Hepatocyte (in vitro differentiated cells): ENCODE results near the gene ARHGAP42. TPM values are rescaled to one million over a fixed set of nuclear protein-coding genes. Genes with fewer than 3 reads are reported as not detected.
A peak's percentile ranks its signal among the peaks of the same experiment; 100 is the strongest.

ENCODE experiments used
- DNase-seq: peaks from one replicate; pipeline ENCODE4 v3.0.0-alpha.2; 2016; ENCODE audit warnings: low spot score
- H2AFZ ChIP-seq: fragments of 200-600 bp; sonication (generic); 2 replicates; pipeline ENCODE4 v1.6.0; 2016; ENCODE audit warnings: antibody characterized with exemption, mild to moderate bottlenecking
- H3K27ac ChIP-seq: fragments of 200-600 bp; sonication (generic); 2 replicates; pipeline ENCODE4 v1.5.1; 2016; ENCODE audit warnings: mild to moderate bottlenecking
- H3K27me3 ChIP-seq: fragments of 200-600 bp; sonication (generic); 2 replicates; pipeline ENCODE4 v1.6.1; 2016
- H3K36me3 ChIP-seq: fragments of 200-600 bp; sonication (generic); replicated peaks from 2 replicates; pipeline ENCODE4 v1.5.1; 2016; ENCODE audit warnings: low read depth; ENCODE audit not compliant: insufficient read depth
- H3K4me1 ChIP-seq: fragments of 200-600 bp; sonication (generic); 2 replicates; pipeline ENCODE4 v1.5.1; 2016; ENCODE audit warnings: mild to moderate bottlenecking, moderate library complexity; ENCODE audit not compliant: insufficient read depth
- H3K4me2 ChIP-seq: fragments of 200-600 bp; sonication (generic); 2 replicates; pipeline ENCODE4 v1.6.0; 2016
- H3K4me3 ChIP-seq: fragments of 200-600 bp; sonication (generic); 2 replicates; pipeline ENCODE4 v1.5.1; 2016; ENCODE audit warnings: mild to moderate bottlenecking
- H3K79me2 ChIP-seq: fragments of 200-600 bp; sonication (generic); 2 replicates; pipeline ENCODE4 v1.6.0; 2017; ENCODE audit warnings: mild to moderate bottlenecking
- H3K9me2 ChIP-seq: fragments of 200-600 bp; sonication (generic); replicated peaks from 2 replicates; pipeline ENCODE4 v1.6.0; 2017; ENCODE audit warnings: mild to moderate bottlenecking; ENCODE audit not compliant: insufficient read depth
- H3K9me3 ChIP-seq: fragments of 200-600 bp; sonication (generic); 2 replicates; pipeline ENCODE4 v1.5.1; 2016; ENCODE audit warnings: low read depth, mild to moderate bottlenecking
- H4K20me1 ChIP-seq: fragments of 200-600 bp; sonication (generic); 2 replicates; pipeline ENCODE4 v1.6.0; 2016; ENCODE audit warnings: mild to moderate bottlenecking; ENCODE audit not compliant: insufficient read depth, poor library complexity, severe bottlenecking
- CTCF ChIP-seq: fragments of 200-600 bp; sonication (generic); IDR thresholded peaks from 2 replicates; pipeline ENCODE4 v1.5.1; 2016; ENCODE audit warnings: antibody characterized with exemption, mild to moderate bottlenecking; ENCODE audit not compliant: poor library complexity
- EZH2 ChIP-seq: fragments of 200-600 bp; sonication (generic); IDR thresholded peaks from 2 replicates; pipeline ENCODE4 v1.6.1; 2016; ENCODE audit warnings: antibody characterized with exemption, mild to moderate bottlenecking, borderline replicate concordance
- EZH2phosphoT487 ChIP-seq: fragments of 200-600 bp; sonication (generic); IDR thresholded peaks from one replicate; pipeline ENCODE4 v1.6.1; 2018; ENCODE audit warnings: antibody characterized with exemption, mild to moderate bottlenecking, low read depth, moderate library complexity; ENCODE audit not compliant: unreplicated experiment, severe bottlenecking
- WGBS: methylation state at CpG from one replicate; pipeline ENCODE4 v1.1.6; 2016; ENCODE audit warnings: low lambda C conversion rate; ENCODE audit errors: missing lambda C conversion rate; 5-methylcytosine and 5-hydroxymethylcytosine counted together
- polyA plus RNA-seq: library from polyadenylated mRNA; unstranded; fragments of >200 nt; fragmentation: Nextera tagmentation; extraction: Ambion mirVana; gene quantifications from 2 replicates; pipeline ENCODE4 v1.2.1, GENCODE V29; 2016
- total RNA-seq: library from RNA; depleted of rRNA; stranded (reverse); fragments of >200 nt; gene quantifications from 2 replicates; pipeline ENCODE4 v1.2.3, GENCODE V29; 2014

ARHGAP42 gene
- total and polyA plus RNA-seq, 2 experiments from 2014 or later, result 8.7 to 26.5 TPM

- 86% methylated on average over 3 of the region's 3 CpGs for WGBS
- Histone ChIP-seq H3K27ac (no peak overlapping the region), H3K9me3 (no peaks in the 10 kb centered on the region), H3K4me3 (no peak overlapping the region), H3K9me2 (no peaks in the 10 kb centered on the region), H3K79me2 (peaks cover 81% of the 10 kb centered on the region), H2AFZ (no peak overlapping the region), H3K4me2 (no peak overlapping the region), H3K36me3 (no peaks in the 10 kb centered on the region), H4K20me1 (no peaks in the 10 kb centered on the region), H3K27me3 (no peaks in the 10 kb centered on the region), H3K4me1 (no peaks in the 10 kb centered on the region)
- DNase-seq, result no peak
- no peak for TF ChIP-seq EZH2
- no peak for TF ChIP-seq EZH2phosphoT487
- TF ChIP-seq CTCF, result no peak
Measured at GRCh38 chr11:100709233-100709957, 22.3 kb downstream of the ARHGAP42 start.

- Histone ChIP-seq H4K20me1 (no peaks in the 10 kb centered on the region), H2AFZ (no peak overlapping the region), H3K4me1 (no peaks in the 10 kb centered on the region), H3K27ac (no peak overlapping the region), H3K36me3 (no peaks in the 10 kb centered on the region), H3K27me3 (no peaks in the 10 kb centered on the region), H3K4me2 (no peak overlapping the region), H3K4me3 (no peak overlapping the region), H3K79me2 (peaks cover 81% of the 10 kb centered on the region), H3K9me2 (no peaks in the 10 kb centered on the region), H3K9me3 (no peaks in the 10 kb centered on the region)
- WGBS, result 77% methylated on average over 3 of the region's 3 CpGs
- TF ChIP-seq EZH2, result no peak
- no peak for TF ChIP-seq EZH2phosphoT487
- no peak for TF ChIP-seq CTCF
- DNase-seq, result no peak
Measured at GRCh38 chr11:100711984-100712383, 24.9 kb downstream of the ARHGAP42 start.

- peak overlapping the region; percentile 20 for H3K4me2 ChIP-seq
- H3K9me3 ChIP-seq, result no peaks in the 10 kb centered on the region
- H2AFZ ChIP-seq, result no peak overlapping the region
- no peak for DNase-seq
- no peaks in the 10 kb centered on the region for H3K27me3 ChIP-seq
- no peaks in the 10 kb centered on the region for H3K9me2 ChIP-seq
- no peaks in the 10 kb centered on the region for H3K4me1 ChIP-seq
- 58% methylated on average over 3 of the region's 3 CpGs for whole genome bisulfite sequencing
- peak overlapping the region; percentile 38 for H3K27ac ChIP-seq
- H3K4me3 ChIP-seq, result no peak overlapping the region
- H3K36me3 ChIP-seq, result no peaks in the 10 kb centered on the region
- no peak for TF ChIP-seq CTCF
- TF ChIP-seq EZH2phosphoT487, result no peak
- H4K20me1 ChIP-seq, result no peaks in the 10 kb centered on the region
- peaks cover 77% of the 10 kb centered on the region for H3K79me2 ChIP-seq
Measured at GRCh38 chr11:100712583-100712982, 25.5 kb downstream of the ARHGAP42 start.
